Measurements from ENCODE around the gene ADPGK.
"Not testable (repeated sequence)": the region's sequence is repeated elsewhere in the genome, so short reads cannot be mapped to it uniquely, and the experiment has no call there.

Gene ADPGK

DNA sequence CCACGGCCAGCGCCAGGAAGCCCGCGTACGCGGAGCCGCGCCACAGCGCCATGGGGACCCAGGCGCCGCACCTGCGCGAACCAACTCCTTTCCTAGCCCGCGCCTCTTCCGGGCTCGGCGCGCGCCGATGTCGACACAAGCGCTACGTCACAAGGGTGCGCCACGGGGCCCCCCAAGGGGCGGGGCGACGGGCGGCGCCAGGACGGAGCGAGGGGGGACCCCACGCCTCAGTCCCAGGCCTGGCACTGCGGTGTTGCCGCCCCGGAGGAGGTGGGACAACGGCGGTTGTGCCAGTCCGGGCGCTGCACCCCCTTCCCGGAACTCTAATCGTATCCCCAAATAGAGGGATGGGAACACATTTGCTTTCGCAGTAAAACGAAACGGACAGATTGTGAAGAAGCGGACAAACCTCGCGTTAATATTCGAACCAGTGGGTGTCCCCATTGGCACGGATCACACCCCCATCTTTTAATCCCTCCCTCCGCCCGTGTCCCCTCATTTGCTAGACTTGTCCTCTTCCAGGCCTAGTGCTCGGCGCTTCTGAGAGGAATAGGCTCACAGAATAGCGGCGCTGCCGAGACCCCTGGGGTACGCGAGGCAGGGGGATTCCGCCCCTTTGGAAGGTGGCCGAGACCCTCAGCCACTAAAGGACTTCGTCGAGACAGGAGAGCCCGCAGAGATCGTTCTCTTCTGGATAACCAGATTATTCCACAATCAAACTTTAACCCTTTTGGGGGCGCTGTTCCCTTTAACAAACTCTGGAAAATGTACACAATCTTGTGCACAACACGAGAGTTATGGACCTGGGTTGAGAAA, at the start of gene ADPGK:
Gene ADPGK, minus strand, starts transcription at position 119 of the 816 bp plus-strand sequence. Its CDS starts 67 bp downstream, at position 52.
- DNase-seq: peak; percentile 76 to 77

DNA sequence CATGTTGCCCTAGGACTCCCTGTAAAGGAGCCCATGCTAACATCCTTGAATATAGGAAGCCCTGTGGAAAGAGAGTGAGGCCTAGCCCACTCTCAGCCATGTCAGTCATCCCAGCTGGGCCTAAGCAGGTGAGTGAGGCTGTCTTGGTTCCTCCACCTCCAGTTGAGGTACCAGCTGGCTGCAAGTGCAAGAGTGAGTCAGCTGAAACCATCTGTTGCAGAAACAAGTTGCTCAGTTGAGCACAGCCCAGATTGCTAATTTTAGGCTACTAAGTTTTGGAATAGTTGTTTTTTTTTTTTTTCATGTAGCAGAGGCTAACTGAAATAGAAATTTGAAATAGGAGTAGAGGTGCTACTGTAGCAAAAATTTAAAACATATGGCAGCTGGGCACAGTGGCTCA, 43.7 kb upstream of the ADPGK start:
- no peak for DNase-seq

DNA sequence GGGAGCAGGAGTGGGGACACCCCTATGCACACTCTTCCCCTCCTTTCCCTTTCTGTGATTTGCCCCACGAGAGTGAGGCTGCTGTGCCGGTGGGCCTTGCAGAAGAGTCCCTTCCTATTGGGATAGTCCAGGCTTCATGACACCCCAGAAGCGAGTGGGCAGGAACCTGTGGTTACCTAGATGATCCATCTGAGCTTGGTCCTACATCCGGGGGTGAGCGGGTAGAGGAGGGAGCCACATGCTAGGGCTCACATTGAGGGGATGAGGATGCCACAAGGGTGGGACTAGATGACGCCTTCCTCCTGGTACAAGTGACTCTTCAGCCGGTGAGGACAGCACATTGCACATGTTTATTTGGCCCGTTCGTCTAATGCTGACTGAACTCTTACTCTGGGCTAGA, 43.1 kb upstream of the ADPGK start:
- DNase-seq: no peak

DNA sequence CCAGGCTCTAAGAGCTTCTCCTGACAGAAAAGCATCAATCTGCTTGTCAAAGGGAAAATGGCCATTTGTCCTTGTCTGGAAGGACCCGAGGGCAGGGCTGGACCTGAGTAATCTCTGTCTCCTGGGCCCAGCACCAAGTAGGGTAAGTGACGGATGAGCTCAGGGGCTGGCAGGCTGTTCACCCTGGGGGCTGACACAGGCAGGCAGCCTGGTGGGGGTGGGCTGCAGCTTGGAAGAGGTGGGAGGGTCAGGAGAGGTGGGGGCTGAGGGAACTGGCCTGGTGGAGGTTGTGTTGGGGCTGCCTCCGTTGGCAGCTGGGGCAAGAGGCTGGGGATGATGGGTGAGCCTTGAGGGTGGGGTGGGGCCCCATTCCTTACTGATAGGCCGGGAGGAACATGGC, 42.3 kb upstream of the ADPGK start:
- DNase-seq: no peak

DNA sequence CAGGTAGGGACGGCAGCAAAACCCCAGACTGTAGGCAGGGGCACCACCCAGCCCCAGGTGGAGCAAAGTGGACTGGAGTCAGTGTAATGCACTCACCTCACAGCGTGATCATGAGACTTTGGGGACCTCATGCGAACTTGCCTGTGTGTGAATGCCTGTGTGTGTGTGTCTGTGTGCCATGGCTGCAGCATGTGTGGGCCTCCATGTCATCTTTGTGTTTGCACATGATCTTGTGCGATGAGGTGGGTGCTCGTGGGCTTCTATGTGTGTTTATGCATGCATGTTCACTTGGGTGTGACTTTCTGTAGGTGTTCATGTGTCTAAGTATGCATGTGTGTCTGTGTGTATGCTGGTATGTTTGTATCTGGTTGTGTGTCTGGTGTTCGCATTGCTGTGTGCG, 41.2 kb upstream of the ADPGK start:
- DNase-seq: no peak

DNA sequence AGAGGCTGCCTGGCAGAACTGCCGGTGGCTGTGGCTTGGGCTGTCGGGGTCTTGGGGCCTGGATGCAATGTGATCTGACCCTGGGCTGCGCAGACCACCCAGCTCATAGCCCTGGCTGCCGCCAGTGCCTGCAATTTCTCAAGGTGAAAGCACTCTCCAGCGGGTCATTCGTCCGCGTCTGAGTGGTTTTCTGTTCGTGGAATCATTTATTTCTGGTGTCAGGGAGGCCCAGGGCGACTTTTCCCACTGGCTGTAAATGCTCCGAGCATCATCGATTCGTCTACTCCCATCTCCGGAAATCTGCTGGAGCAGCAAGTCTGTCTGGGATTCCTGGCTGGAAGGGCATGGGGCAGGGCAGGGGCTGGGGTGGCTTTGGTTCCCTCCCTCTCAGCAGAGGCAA, 40.6 kb upstream of the ADPGK start:
- no peak for DNase-seq

DNA sequence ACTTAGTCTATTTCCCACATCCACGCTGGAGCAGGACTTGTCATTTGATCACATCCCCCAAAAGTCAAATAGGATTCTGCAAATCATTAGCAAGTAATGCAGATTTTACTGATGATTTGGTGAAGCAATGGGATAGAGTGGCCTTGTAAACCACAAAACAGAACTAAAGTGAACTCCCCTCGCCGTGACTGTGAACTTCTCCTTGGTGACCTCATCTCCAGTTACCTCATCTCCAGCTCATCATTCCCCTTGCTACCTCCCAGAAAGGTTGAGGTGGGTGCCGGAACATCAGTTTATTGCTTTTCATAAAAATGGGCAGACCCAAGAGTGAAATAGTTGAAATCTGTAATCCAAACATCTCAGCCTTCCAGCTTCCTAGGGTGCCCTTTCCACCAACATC, 36.7 kb upstream of the ADPGK start:
- DNase-seq: no peak

DNA sequence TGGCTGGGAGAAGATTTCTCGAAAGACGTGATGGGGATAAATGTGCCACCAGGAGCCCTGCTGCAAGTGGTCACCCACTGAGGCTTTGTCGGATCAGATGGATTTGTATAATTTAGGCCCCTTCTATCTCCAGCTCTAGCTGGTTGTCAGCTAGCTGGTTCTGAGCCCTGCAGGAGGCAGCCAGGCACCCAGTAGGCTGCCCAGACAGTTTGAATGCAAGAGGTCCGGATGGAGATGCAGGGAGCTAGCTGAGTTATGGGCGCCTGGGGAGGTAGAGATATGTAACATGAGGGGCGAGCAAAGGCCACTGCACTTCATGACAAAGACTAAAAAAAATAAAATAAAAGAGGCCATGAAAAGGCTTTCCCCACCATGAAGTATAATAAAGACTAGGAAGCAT, 35.1 kb upstream of the ADPGK start:
- DNase-seq: no peak

DNA sequence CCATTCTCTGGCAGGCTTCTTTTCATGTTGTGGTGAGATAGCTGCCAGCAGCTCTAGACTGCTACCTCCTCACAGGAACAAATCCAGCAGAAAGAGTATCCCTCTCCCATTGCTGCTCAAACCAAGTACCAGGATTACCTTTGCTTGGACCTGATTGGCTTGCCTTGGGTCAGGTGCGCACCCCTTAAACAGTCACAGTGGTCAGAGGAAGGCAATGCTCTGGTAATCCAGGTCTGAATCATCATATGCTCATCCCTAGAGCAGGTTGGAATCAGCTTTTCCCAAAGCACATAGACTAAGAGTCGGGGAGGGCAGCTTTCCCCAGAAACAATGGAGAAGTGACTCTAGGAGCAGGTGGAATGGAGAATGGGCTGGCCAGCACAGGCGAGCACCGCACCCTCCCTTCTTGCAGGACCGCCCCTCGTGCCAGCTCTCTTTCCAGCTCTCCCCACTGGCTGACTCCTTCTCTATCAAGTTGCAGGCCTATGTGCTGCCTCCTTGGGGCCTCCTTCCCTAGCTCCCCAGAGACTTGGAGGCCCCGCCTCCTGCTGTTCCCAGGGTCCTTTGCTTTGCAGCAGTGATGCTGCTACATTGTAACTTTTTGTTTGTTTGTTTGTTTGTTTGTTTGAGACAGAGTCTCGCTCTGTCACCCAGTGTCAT, 29.9 kb upstream of the ADPGK start:
- DNase-seq: no peak

DNA sequence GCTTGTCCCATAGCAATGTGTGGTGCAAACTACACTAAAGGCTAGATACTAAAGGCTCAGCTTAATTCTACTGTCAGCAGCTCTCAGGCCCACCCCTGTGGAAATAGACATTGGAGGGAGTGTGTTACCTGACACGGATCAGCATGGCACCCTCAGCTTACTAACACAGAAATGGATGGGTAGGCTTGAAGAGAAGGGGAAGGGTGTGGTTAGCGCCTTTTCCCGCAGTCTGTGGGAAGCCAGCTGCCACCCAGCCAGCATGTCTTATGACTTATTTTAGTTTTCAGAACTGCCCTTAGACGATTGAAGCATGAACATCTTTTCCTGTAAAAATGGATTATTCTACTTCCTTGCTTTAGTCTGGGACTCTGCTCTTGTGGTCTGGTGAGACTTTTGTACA, 25.8 kb upstream of the ADPGK start:
- no peak for DNase-seq

DNA sequence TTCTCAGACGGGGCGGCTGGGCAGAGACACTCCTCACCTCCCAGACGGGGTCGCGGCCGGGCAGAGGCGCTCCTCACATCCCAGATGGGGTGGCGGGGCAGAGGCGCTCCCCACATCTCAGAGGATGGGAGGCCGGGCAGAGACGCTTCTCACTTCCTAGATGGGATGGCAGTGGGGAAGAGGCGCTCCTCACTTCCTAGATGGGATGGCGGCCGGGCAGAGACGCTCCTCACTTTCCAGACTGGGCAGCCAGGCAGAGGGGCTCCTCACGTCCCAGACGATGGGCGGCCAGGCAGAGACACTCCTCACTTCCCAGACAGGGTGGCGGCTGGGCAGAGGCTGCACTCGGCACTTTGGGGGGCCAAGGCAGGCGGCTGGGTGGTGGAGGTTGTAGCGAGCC, 23.8 kb upstream of the ADPGK start:
- DNase-seq: not testable (repeated sequence)

DNA sequence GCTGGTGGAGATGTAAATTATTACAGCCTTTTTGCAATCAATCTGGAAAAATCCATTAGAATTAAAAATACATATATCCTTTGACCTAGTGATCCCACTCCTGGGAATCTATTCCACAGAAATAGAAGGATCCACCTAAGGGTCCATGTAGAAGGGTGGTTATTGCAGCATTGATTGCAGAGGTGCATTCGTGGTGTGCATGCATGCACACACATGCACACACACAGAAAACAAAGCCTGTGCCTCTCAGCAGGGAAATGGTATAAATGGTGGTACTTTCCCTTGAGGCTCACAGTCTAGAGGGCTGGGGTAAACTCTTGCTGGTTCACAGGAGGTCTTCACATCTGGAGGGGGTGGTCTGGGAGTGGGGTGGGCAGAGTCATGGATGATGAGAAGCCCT, 19.4 kb upstream of the ADPGK start:
- no peak for DNase-seq

DNA sequence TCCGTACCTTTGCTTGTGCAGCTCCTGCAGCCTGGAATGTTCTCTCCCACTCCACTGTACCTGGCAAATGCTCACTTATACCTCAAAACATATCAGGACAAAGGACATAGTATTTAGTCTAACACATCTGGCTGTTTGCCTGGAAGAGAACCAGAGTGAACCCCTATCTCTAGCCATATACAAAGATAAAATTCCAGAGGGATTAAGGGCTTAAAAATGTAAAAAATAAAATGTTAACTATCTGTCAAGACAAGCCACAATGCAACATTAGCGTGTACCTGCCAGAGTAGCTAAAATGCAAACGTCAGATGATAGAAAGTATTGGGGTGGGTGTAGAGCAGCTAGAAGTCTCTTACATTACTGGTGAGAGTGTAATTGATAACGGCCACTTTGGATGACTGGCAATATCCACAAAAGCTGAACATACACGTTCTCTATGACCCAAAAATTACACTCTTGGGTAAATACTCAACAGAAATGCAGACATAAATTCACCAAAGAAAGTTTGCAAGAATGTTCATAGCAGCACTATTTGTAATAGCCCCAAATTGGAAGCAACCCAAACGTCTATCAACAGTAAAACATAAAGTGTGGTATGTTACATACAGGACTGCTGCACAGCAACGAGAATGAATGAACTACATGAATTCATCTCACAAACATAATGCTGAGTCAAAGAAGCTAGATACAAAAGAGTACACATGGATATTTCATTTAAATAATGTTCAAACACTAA, 18.2 kb upstream of the ADPGK start:
- DNase-seq: no peak

DNA sequence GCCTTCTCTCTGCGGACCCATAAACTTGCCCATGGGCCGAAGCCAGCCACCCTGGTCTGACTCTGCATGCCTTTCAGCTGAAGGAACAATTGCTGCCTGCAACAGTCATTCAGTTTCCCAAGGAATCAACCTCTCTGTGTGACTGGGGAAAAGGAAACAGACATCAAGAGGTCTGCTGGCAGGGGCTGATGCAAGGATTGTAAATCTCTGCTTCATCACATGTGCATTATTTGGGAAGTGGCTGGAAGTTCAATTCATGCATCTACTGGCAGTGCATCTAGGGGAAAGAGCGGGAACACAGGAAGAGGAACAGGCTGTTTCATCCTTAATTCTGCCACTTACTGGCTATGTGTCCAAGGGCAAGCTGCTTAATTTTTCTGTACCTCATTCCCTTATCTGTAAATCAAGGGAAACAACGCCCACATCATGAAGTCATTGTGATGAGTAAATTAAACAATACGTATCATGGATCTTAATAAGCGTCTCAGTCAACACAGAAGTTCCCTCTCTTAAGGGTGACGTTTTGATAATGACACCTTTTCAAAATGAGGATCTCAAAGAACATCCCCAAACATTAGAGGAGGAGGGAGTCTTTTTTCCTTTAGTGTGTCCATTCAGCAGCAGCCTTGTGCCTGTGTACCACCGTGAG, 17.4 kb upstream of the ADPGK start:
- DNase-seq: no peak

DNA sequence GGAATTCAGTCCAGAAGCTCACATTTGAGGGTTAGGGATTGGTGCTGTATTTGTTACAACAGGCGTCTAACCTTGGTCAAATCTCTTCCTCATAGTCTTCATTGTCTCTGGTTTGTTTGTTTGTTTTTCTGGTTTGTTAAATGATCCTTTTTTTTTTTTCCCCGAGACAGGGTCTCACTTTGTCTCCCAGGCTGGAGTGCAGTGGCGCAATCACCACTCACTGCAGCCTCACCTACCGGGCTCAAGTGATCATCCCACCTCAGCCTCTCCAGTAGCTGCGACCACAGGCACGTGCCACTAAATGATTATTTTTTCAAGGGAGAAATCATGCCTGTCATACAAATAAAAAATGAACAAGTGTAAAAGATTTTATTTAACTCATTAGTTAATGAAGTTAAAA, 14.3 kb upstream of the ADPGK start:
- DNase-seq: no peak

DNA sequence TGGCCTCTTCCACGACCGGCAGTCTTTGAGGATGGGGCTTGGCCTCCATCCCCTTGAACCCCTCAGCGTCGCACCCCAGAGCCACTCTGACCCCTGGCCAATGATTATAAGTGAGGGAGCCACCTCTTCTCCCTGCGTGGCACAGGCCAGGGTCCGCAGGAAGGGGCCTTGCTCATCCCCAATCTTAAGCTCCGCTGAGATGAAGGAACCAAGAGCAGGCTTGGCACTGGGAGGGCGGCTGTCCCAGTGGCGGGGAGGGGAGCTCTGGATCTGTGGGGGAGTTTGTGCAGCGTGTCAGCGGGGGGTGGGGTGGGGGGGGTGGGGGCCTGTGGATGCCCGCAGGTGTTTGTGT, 13.8 kb upstream of the ADPGK start:
- no peak for DNase-seq

DNA sequence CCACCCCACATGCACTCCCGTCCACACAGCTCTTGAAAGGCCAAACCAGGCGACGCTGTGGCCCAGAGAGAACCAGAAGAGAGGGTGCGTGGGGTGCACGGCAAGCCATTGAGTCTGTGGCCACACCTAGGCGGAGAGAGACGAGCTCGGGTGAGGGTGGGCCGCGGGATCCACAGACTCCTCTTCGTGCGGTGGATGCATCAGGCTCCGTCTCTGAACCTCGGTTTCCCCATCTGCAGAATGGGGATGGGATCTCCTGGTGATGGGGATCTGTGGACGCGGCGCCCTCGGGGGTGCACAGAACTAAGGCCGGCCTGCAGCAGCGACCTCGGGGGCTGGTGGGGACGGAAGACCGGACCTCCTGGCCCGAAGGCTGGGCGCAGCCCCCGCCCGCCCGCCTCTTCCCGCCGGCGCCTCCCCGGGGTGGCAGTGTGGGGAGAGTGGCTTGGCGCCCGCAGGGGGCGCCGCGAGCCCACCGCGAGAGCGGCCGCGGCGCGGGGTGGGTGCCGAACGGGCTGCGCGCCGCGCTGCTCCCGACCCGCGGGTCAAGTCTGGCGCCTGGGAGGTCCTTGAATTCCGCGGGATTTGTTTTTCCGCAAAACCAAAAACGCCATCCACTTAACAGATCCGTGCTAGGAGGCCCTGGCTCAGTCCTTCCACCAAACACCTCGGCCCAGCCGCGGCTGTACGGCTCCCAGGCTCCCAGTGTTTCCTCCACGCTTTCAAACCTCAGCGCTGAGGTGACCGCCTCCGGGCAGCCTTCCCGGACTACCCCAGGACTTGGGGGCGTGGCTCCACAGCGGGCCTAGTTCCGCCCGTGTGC, 13.2 kb upstream of the ADPGK start:
- no peak for DNase-seq

DNA sequence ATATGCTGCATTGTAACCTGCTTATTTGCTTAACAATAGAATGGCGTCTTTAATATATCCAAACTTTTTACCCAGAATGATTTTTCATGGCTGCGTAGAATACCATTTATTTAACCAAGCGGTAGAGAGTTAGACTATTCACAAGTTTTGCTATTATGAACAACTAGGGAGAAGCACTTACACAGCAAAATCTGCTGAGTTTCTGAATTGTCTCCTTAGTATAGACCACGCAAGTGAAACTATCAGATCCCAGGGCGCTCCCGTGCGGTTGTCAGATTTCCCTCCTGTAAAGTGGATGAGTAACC, 12.6 kb upstream of the ADPGK start:
- DNase-seq: no peak

DNA sequence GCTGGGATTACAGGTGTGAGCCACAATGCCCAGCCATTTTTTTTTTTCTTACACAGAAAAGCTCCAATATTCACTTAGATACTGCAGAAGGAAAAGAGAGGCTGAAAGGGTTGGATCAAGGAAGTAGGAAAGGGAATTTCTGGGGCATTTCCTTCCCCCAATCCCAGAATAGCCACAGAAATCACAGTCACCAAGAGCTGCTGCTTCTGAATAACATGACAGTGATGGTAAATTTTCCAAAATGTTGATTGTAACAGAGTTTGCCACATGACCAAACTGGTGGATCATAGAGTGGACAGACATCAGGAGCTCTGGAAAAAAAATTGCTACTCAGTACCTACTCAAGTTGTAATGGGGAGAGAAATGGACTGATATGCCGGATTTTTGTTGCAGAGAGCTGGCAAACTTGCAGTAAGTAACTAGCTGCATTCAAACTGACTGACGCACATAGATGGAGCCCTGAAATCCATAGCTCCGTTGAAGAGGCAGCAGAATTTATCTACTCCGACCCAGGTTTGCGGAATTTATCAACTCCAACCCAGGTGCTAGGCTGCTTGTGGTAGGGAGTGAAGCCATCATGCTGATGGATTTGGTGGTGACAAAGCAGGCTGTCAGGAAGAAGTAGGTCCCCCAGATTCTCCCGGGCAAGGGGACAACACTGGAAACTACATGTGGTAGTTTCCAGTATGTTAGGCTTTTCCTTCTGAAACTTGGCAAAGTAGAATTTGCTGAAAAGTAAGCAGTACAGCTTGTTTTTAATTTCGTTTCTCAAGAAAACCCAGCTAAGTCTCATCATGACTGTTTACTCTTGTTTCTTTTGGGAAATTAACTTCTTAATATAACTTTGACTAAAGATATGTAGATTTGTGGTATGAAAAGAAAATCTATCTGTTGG, 10.5 kb upstream of the ADPGK start:
- DNase-seq: no peak

DNA sequence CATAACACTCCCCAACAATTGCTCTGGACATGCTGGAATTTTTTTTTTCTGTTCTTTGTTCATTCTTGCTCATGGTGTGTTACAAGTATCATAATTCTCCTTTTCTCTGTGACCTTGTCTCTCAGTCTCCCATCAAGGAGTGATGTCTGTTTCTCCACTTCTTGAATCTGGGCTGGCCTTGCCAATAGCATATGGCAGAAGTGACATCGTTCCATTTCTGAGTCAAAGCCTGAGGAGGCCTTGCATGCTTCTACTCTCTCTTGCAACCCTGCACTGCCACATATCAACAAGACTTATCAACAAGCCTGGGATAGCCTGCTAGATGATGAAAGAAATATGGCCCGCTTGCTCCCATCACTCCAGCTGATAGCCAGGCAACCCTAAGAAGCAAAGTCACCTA, 8.9 kb upstream of the ADPGK start:
- DNase-seq: no peak

DNA sequence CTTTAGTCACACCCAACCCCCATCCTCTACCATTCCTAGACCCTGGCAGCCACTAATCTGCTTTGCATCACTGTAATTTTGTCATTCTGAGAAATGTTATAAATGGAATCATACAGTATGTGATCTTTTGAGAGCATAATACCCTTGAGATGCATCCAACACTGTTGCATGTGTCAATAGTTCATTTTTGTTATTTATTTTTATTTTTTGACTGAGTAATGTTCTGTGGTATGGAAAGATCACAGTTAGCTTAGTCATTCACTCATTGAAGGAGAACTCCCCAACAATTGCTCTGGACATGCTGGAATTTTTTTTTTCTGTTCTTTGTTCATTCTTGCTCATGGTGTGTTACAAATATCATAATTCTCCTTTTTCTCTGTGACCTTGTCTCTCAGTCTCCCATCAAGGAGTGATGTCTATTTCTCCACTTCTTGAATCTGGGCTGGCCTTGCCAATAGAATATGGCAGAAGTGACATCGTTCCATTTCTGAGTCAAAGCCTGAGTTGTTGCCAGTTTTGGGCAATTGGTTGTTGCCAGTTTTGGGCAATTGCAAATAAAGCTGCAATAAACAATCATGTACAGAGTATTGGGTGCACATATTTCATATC, 6.8 kb upstream of the ADPGK start:
- no peak for DNase-seq

Data from NCI-H187 (cell line).